Muscle layer of duodenum (tissue), 2 donors: ENCODE data around the gene DSE.

Source experiments
- H3K27ac ChIP-seq: one replicate; pipeline ENCODE4 v1.7.0; 2013; ENCODE audit warnings: mild to moderate bottlenecking, low read length
- H3K27me3 ChIP-seq: one replicate; pipeline ENCODE4 v1.7.0; 2013; ENCODE audit warnings: low read depth, mild to moderate bottlenecking, control low read depth, low read length
- H3K36me3 ChIP-seq, 2 donors: one replicate each; pipeline ENCODE4 v1.7.0; 2013; ENCODE audit warnings: low read length in 2 of 2, control low read depth in 1 of 2, mild to moderate bottlenecking in 1 of 2; ENCODE audit not compliant: insufficient read depth in 2 of 2, control insufficient read depth in 1 of 2
- H3K4me1 ChIP-seq, 2 donors: one replicate each; pipeline ENCODE4 v1.7.0; 2013; ENCODE audit warnings: low read length in 2 of 2, mild to moderate bottlenecking in 2 of 2, control low read depth in 1 of 2, moderate library complexity in 1 of 2; ENCODE audit not compliant: insufficient read depth in 2 of 2, control insufficient read depth in 1 of 2
- H3K4me3 ChIP-seq, 2 donors: one replicate each; pipeline ENCODE4 v1.7.0; 2013; ENCODE audit warnings: low read length in 2 of 2, low read depth in 1 of 2, mild to moderate bottlenecking in 1 of 2
- H3K9me3 ChIP-seq, 2 donors: one replicate each; pipeline ENCODE4 v1.7.0; 2013; ENCODE audit warnings: low read length in 2 of 2, control low read depth in 1 of 2, mild to moderate bottlenecking in 1 of 2; ENCODE audit not compliant: control insufficient read depth in 1 of 2
- donor health status: healthy.

Gene DSE

DNA sequence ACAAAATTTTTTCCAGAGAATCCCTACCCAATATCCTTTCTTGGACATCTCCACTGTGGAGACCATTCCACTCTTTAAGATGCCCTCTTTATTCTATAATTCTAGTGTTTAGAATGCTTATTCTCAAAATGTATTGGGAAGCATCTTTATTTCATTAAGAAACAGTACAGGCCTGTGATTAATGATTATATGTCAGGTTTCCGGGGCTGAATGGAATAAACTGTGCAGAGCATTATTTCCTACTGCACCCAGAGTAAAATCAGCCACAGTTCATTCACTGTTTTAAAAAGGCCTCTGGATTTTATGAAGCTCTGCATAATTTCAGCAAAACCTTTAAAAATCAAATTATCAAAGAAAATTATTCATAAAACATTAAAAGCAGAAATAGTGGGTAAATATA is 42.6 kb downstream of the DSE start:
- no peak overlapping the region for H3K4me3 ChIP-seq
- no peak overlapping the region for H3K27ac ChIP-seq
- peaks cover 5 to 16% of the 10 kb centered on the region in 2 donors for H3K4me1 ChIP-seq
- no peaks in the 10 kb centered on the region for H3K36me3 ChIP-seq
- no peaks in the 10 kb centered on the region for H3K27me3 ChIP-seq
- no peaks in the 10 kb centered on the region for H3K9me3 ChIP-seq

DNA sequence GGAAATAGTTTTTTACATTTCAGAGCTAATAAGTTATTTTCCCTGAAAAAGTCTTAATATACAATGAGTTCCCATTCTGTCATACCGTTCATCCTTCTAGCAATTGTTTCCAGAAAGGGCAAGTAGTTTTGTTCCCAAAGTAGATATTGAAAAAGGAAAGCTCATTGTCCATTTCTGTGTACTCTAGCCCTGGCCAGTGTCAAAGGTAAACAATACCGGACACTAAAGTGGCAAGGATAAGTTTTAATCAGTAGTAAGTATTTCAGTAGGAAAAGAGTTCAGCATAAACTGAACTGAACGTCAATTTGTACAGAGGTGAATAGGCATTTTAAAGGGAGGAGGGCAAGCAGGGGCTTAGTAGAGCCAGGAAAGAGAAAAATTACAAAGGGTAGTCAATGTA is 46.9 kb downstream of the DSE start:
- Histone ChIP-seq H3K4me1 (peaks cover 0 to 5% of the 10 kb centered on the region in 2 donors), H3K27ac (no peak overlapping the region), H3K36me3 (no peaks in the 10 kb centered on the region), H3K27me3 (no peaks in the 10 kb centered on the region), H3K4me3 (no peak overlapping the region), H3K9me3 (no peaks in the 10 kb centered on the region)

DNA sequence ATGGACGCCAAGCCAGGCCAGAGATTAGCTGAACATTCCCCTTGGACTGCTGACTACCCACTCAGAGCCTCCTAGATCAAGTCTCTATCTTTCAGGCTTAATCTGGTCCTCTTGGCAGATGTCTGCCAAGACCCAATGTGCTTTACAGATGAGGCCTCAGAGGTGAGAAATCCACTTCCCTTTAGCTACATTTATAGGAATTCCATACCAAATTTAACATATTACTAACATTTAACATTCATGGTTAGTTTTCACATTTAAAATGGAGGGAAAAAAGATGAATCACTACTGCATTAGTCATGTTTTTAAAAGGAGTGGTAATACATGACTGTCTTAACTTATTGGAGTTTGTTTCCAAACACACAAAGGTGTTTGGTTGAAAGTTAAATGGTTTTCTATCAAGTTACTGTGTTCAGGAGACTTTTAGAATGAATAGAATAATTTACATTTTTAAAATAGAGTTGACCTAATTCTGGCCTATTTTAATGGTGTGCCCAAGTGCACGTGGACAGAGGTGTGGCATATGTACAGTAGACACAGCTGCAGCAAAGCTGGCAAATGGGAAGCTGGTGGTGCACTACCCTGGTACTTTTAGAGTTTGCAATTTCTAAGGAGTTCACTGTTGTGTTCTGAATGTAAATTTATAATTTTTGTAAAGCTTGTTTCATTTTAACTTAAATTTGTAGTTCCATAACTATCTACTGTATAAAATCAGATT is 48.5 kb downstream of the DSE start:
- H3K4me3 ChIP-seq: no peak overlapping the region
- no peaks in the 10 kb centered on the region for H3K9me3 ChIP-seq
- H3K27ac ChIP-seq: no peak overlapping the region
- H3K27me3 ChIP-seq: no peaks in the 10 kb centered on the region
- H3K36me3 ChIP-seq: no peaks in the 10 kb centered on the region
- H3K4me1 ChIP-seq: peaks cover 0 to 9% of the 10 kb centered on the region in 2 donors

DNA sequence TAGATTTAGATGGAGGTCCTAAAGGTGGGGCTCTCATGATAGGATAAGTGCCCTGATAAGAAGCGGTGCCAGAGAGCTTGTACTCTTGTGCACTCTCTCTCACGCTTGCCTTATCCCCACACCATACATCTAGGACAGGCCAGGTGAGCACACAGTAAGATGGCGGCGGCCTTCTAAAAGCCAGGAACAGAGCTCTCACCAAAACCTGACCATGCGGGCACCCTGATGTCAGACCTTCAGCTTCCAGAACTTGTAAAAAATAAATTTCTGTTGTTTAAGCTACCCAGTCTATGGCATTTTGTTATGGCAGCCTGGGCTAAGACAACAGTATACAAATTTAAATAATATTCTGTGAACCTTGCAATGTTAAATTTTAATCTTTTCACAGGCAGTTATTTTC is 49.6 kb downstream of the DSE start:
- Histone ChIP-seq H3K27me3 (no peaks in the 10 kb centered on the region), H3K27ac (no peak overlapping the region), H3K36me3 (no peaks in the 10 kb centered on the region), H3K4me3 (no peak overlapping the region), H3K4me1 (peaks cover 0 to 9% of the 10 kb centered on the region in 2 donors), H3K9me3 (no peaks in the 10 kb centered on the region)

DNA sequence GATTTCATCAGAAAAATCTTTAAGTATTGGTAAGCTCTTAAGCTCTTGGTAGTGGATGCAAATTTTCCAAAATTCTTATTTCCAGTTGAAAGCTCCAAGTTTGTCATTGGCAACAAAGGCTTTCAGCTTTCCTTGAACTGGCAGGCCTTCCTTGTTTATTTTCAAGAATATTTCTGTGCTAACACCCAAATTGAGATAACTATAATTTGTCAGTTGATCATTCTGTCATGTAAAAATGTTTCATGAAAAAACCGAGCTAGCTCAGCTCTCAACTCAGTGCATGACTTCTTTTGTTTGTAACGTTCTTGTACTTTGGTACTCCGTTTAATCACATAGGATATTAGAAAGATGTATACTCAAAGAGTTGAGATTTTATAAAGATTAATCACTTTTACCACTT is 51.5 kb downstream of the DSE start:
- Histone ChIP-seq H3K27me3 (no peaks in the 10 kb centered on the region), H3K27ac (no peak overlapping the region), H3K4me1 (peaks cover 0 to 9% of the 10 kb centered on the region in 2 donors), H3K4me3 (no peak overlapping the region), H3K36me3 (peaks cover 0 to 5% of the 10 kb centered on the region in 2 donors), H3K9me3 (no peaks in the 10 kb centered on the region)

DNA sequence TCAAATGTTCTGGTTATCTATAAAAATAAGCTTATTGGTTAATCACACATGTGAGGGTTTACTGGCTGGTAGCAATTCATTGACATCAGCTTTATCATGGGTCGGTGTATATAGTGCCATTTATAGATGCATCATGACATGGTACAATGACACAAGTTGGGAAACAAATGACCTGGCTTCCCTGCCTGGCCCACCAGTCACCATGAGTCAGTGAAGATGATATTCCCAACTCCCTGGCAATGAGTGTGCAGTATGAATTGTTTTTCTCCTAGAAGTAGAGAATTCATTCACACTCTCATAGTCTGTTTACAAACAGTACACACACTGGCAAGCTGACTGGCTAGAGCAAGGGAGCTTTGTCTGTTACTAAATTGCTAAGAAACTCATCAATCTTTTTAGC is 53.3 kb downstream of the DSE start:
- H3K27me3 ChIP-seq: no peaks in the 10 kb centered on the region
- no peaks in the 10 kb centered on the region for H3K9me3 ChIP-seq
- H3K27ac ChIP-seq: no peak overlapping the region
- peaks cover 0 to 12% of the 10 kb centered on the region in 2 donors for H3K36me3 ChIP-seq
- H3K4me1 ChIP-seq: peaks cover 0 to 9% of the 10 kb centered on the region in 2 donors
- H3K4me3 ChIP-seq: no peak overlapping the region

DNA sequence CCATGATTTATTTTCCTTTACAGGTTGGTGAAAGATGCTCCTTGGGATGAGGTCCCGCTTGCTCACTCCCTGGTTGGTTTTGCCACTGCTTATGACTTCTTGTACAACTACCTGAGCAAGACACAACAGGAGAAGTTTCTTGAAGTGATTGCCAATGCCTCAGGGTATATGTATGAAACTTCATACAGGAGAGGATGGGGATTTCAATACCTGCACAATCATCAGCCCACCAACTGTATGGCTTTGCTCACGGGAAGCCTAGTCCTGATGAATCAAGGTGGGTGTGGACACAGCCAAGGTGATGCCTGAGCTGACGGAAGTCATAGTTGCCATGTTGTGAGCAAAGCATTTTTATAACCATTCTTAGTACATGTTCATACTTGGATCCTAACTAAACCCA is 55.8 kb downstream of the DSE start:
- Histone ChIP-seq H3K27ac (no peak overlapping the region), H3K4me1 (peaks cover 0 to 9% of the 10 kb centered on the region in 2 donors), H3K9me3 (no peaks in the 10 kb centered on the region), H3K4me3 (no peak overlapping the region), H3K27me3 (no peaks in the 10 kb centered on the region), H3K36me3 (peaks cover 4 to 15% of the 10 kb centered on the region in 2 donors)

DNA sequence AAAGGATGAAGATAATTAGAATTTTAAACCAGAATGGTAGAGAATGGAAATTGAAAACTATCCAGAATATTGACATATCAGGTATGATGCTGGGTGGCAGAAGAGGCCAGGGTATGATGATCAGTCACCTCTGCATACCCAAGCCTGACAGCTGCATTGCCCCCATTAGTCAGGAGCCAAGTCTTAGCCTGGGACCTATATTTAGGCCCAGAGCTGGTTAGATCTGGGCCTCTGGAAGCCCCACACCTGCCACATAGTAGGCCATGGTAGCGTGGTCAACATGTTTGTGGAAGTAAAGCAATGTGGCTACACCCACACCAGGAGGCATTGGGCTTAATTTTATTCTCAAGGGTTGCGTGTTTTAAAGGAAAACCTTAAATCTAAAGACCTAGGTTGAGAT is 58.4 kb downstream of the DSE start:
- Histone ChIP-seq H3K27ac (no peak overlapping the region), H3K9me3 (no peaks in the 10 kb centered on the region), H3K4me3 (no peak overlapping the region), H3K36me3 (peaks cover 4 to 22% of the 10 kb centered on the region in 2 donors), H3K4me1 (no peaks in the 10 kb centered on the region), H3K27me3 (no peaks in the 10 kb centered on the region)

DNA sequence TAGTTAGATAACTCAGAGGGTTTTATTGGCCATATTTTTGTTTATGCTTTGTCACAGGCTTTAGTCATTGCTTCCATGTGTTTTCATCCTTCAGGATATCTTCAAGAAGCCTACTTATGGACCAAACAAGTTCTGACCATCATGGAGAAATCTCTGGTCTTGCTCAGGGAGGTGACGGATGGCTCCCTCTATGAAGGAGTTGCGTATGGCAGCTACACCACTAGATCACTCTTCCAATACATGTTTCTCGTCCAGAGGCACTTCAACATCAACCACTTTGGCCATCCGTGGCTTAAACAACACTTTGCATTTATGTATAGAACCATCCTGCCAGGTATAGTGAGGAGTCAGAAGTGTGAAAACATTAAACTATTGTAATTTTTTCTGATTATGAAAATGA is 60.1 kb downstream of the DSE start:
- H3K9me3 ChIP-seq: no peaks in the 10 kb centered on the region
- no peak overlapping the region for H3K4me3 ChIP-seq
- no peaks in the 10 kb centered on the region for H3K27me3 ChIP-seq
- H3K36me3 ChIP-seq: peaks cover 4 to 22% of the 10 kb centered on the region in 2 donors
- no peaks in the 10 kb centered on the region for H3K4me1 ChIP-seq
- H3K27ac ChIP-seq: no peak overlapping the region

DNA sequence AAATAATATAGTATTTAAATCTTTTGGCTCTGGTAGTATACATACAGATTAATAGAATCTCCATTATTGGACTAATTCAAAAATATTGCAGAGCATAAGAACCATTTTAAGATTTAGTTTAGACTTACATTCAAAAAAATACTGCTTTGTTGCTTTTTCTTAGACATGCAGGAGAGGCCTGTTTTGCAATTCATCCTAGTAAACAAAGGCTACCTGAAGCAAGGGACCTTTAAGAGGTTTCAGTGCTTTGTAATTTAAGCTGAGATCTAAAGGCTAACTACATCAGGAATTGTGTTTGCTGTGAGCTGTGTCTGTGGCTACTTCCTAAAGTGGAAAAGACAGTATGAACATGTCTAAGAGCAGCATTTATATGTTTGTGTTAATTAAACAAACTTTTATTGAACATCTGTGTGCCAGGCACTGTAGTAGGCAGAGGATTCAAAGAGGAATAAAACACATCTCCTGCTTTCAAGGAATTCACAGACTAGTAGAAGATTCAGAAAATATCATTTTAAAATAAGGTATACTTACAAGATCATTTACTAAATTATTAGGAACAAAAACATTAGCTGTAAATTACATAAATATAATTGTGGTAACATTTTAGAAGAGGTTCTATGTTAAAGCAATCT is 61.3 kb downstream of the DSE start:
- no peak overlapping the region for H3K4me3 ChIP-seq
- H3K4me1 ChIP-seq: no peaks in the 10 kb centered on the region
- no peak overlapping the region for H3K27ac ChIP-seq
- H3K36me3 ChIP-seq: peaks cover 4 to 17% of the 10 kb centered on the region in 2 donors
- no peaks in the 10 kb centered on the region for H3K9me3 ChIP-seq
- no peaks in the 10 kb centered on the region for H3K27me3 ChIP-seq

DNA sequence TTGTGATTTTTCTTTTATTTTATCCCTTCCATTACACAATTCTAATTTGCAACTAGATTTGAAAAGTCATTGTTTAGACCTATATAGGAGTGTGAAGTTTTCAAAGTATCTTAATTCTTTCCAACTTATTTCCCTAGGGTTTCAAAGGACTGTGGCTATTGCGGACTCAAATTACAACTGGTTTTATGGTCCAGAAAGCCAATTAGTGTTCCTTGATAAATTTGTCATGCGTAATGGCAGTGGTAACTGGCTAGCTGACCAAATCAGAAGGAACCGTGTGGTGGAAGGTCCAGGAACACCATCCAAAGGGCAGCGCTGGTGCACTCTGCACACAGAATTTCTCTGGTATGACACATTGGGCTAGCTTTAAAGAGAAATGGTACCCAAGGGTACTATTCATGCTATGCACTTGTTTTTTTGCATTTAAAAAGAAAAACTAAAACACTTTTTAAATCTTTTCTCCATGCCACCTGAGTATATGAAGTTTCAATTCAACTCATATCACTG is 62.5 kb downstream of the DSE start:
- Histone ChIP-seq H3K9me3 (no peaks in the 10 kb centered on the region), H3K4me1 (no peaks in the 10 kb centered on the region), H3K36me3 (peaks cover 4 to 17% of the 10 kb centered on the region in 2 donors), H3K27me3 (no peaks in the 10 kb centered on the region), H3K27ac (no peak overlapping the region), H3K4me3 (no peak overlapping the region)
